ENCODE measurements around the gene RBM33.
A peak's percentile ranks its signal among the peaks of the same experiment; 100 is the strongest.

The RBM33 gene

GRCh38 chr7:155785536-155785935 lies 141.1 kb downstream of the RBM33 start:
- Histone ChIP-seq H3K36me3 (ENCODE audit: control insufficient read depth in 1 of 2, insufficient read depth in 2 of 2, low read depth in 1 of 2, low read length in 2 of 2) (peaks cover 30 to 39% of the 10 kb centered on the region in 2 experiments), H3K23ac (ENCODE audit: low read length in 2 of 2) (no peak overlapping the region), H3K4me2 (ENCODE audit: low read length, poor library complexity, severe bottlenecking) (no peak overlapping the region), H3K9ac (ENCODE audit: low read length) (no peak overlapping the region), H2BK5ac (ENCODE audit: low read depth, low read length, poor library complexity, severe bottlenecking) (no peak overlapping the region), H2AK5ac (ENCODE audit: low read length, severe bottlenecking) (no peak overlapping the region), H3K18ac (ENCODE audit: low read depth in 1 of 2, low read length in 2 of 2) (no peak overlapping the region), H4K8ac (ENCODE audit: low read length) (no peak overlapping the region), H2AFZ (ENCODE audit: low read depth, low read length) (no peak overlapping the region), H3K27me3 (ENCODE audit: control insufficient read depth in 1 of 2, insufficient read depth in 1 of 2, low read length in 2 of 2) (no peaks in the 10 kb centered on the region), H3K9me3 (ENCODE audit: control insufficient read depth, low read length) (no peaks in the 10 kb centered on the region), H2BK15ac (ENCODE audit: low read depth, poor library complexity, severe bottlenecking) (no peak overlapping the region), H2BK12ac (ENCODE audit: low read length in 2 of 2) (peak overlapping the region in 1 of 2 experiments; percentile 11), H4K91ac (ENCODE audit: low read length) (no peak overlapping the region), H3K4me3 (ENCODE audit: insufficient read depth in 1 of 2, low read depth in 1 of 2, low read length in 2 of 2) (no peak overlapping the region), H3K79me1 (replicated peaks; ENCODE audit: low read length, poor library complexity, severe bottlenecking) (peaks cover 15% of the 10 kb centered on the region), H3K4me1 (ENCODE audit: control insufficient read depth, insufficient read depth, low read depth, low read length) (peaks cover 23% of the 10 kb centered on the region), H3K27ac (ENCODE audit: low read length, poor library complexity, severe bottlenecking) (no peak overlapping the region), H3K14ac (ENCODE audit: low read length in 2 of 2) (no peak overlapping the region), H3K4ac (ENCODE audit: low read depth in 1 of 2, low read length in 2 of 2) (no peak overlapping the region), H2BK120ac (ENCODE audit: low read depth, low read length) (no peak overlapping the region)
- 55% methylated on average over 10 of the region's 10 CpGs for WGBS
- DNase-seq: peak; percentile 87

- Histone ChIP-seq H3K23ac (ENCODE audit: low read length in 2 of 2) (no peak overlapping the region), H4K8ac (ENCODE audit: low read length) (no peak overlapping the region), H3K4me1 (ENCODE audit: control insufficient read depth, insufficient read depth, low read depth, low read length) (peaks cover 20% of the 10 kb centered on the region), H3K79me1 (replicated peaks; ENCODE audit: low read length, poor library complexity, severe bottlenecking) (peaks cover 9% of the 10 kb centered on the region), H3K4me2 (ENCODE audit: low read length, poor library complexity, severe bottlenecking) (no peak overlapping the region), H2AK5ac (ENCODE audit: low read length, severe bottlenecking) (no peak overlapping the region), H3K18ac (ENCODE audit: low read depth in 1 of 2, low read length in 2 of 2) (no peak overlapping the region), H3K9me3 (ENCODE audit: control insufficient read depth, low read length) (no peaks in the 10 kb centered on the region), H3K9ac (ENCODE audit: low read length) (peak overlapping the region; percentile 82), H2BK5ac (ENCODE audit: low read depth, low read length, poor library complexity, severe bottlenecking) (no peak overlapping the region), H3K14ac (ENCODE audit: low read length in 2 of 2) (no peak overlapping the region), H2BK12ac (ENCODE audit: low read length in 2 of 2) (no peak overlapping the region), H3K4ac (ENCODE audit: low read depth in 1 of 2, low read length in 2 of 2) (no peak overlapping the region), H3K27ac (ENCODE audit: low read length, poor library complexity, severe bottlenecking) (no peak overlapping the region), H3K36me3 (ENCODE audit: control insufficient read depth in 1 of 2, insufficient read depth in 2 of 2, low read depth in 1 of 2, low read length in 2 of 2) (peaks cover 21 to 30% of the 10 kb centered on the region in 2 experiments), H3K4me3 (ENCODE audit: insufficient read depth in 1 of 2, low read depth in 1 of 2, low read length in 2 of 2) (no peak overlapping the region), H2BK120ac (ENCODE audit: low read depth, low read length) (no peak overlapping the region), H2AFZ (ENCODE audit: low read depth, low read length) (no peak overlapping the region), H2BK15ac (ENCODE audit: low read depth, poor library complexity, severe bottlenecking) (no peak overlapping the region), H4K91ac (ENCODE audit: low read length) (no peak overlapping the region), H3K27me3 (ENCODE audit: control insufficient read depth in 1 of 2, insufficient read depth in 1 of 2, low read length in 2 of 2) (no peaks in the 10 kb centered on the region)
- DNase-seq: no peak
- WGBS: 84% methylated on average over 5 of the region's 10 CpGs
These were observed 142.0 kb downstream of the RBM33 start for GRCh38 chr7:155786491-155786890.

GRCh38 chr7:155787171-155787851 lies 142.8 kb downstream of the RBM33 start:
- H3K4ac ChIP-seq (ENCODE audit: low read depth in 1 of 2, low read length in 2 of 2): peak overlapping the region in 1 of 2 experiments; percentile 17
- peaks cover 20% of the 10 kb centered on the region for H3K4me1 ChIP-seq (ENCODE audit: control insufficient read depth, insufficient read depth, low read depth, low read length)
- H3K27me3 ChIP-seq (ENCODE audit: control insufficient read depth in 1 of 2, insufficient read depth in 1 of 2, low read length in 2 of 2): no peaks in the 10 kb centered on the region
- 6% methylated on average over 46 of the region's 68 CpGs for WGBS
- peak overlapping the region; percentile 76 for H4K8ac ChIP-seq (ENCODE audit: low read length)
- peak overlapping the region; percentile 36 for H2AFZ ChIP-seq (ENCODE audit: low read depth, low read length)
- H3K79me1 ChIP-seq (replicated peaks; ENCODE audit: low read length, poor library complexity, severe bottlenecking): peaks cover 5% of the 10 kb centered on the region
- no peaks in the 10 kb centered on the region for H3K9me3 ChIP-seq (ENCODE audit: control insufficient read depth, low read length)
- H3K4me2 ChIP-seq (ENCODE audit: low read length, poor library complexity, severe bottlenecking): peak overlapping the region; percentile 96
- H3K4me3 ChIP-seq (ENCODE audit: insufficient read depth in 1 of 2, low read depth in 1 of 2, low read length in 2 of 2): peak overlapping the region; percentile 65 to 79
- H2BK120ac ChIP-seq (ENCODE audit: low read depth, low read length): no peak overlapping the region
- H2BK15ac ChIP-seq (ENCODE audit: low read depth, poor library complexity, severe bottlenecking): no peak overlapping the region
- peak overlapping the region; percentile 49 to 79 for H3K18ac ChIP-seq (ENCODE audit: low read depth in 1 of 2, low read length in 2 of 2)
- H3K9ac ChIP-seq (ENCODE audit: low read length): peak overlapping the region; percentile 82
- H2BK12ac ChIP-seq (ENCODE audit: low read length in 2 of 2): peak overlapping the region in 1 of 2 experiments; percentile 21
- H2BK5ac ChIP-seq (ENCODE audit: low read depth, low read length, poor library complexity, severe bottlenecking): no peak overlapping the region
- H3K36me3 ChIP-seq (ENCODE audit: control insufficient read depth in 1 of 2, insufficient read depth in 2 of 2, low read depth in 1 of 2, low read length in 2 of 2): peaks cover 14 to 23% of the 10 kb centered on the region in 2 experiments
- peak; percentile 44 for DNase-seq
- no peak overlapping the region for H2AK5ac ChIP-seq (ENCODE audit: low read length, severe bottlenecking)
- no peak overlapping the region for H3K23ac ChIP-seq (ENCODE audit: low read length in 2 of 2)
- peak overlapping the region in 1 of 2 experiments; percentile 35 for H3K14ac ChIP-seq (ENCODE audit: low read length in 2 of 2)
- no peak overlapping the region for H4K91ac ChIP-seq (ENCODE audit: low read length)
- no peak overlapping the region for H3K27ac ChIP-seq (ENCODE audit: low read length, poor library complexity, severe bottlenecking)

DNA sequence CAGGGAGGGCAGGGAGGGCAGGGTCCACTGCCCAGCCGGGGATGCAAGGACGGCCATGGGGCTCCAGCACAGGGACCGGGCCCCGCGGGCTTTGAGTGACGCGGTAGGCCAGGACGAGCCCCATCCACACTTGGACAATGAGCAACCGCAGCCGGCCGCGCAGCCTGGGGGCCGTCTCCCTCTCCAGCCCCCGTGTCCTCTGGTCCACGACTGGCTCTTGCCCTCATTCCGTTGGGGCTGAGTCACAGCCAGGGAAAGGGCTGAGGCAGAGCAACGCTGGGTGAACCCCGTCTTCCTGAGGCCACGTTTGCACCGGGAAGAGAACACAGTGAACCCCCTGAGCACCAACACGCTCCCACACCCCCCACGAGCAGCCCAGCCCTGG lies 144.1 kb downstream of the RBM33 start:
- Histone ChIP-seq H3K4me2 (ENCODE audit: low read length, poor library complexity, severe bottlenecking) (no peak overlapping the region), H2BK120ac (ENCODE audit: low read depth, low read length) (no peak overlapping the region), H2BK12ac (ENCODE audit: low read length in 2 of 2) (no peak overlapping the region), H3K23ac (ENCODE audit: low read length in 2 of 2) (no peak overlapping the region), H4K8ac (ENCODE audit: low read length) (no peak overlapping the region), H3K9me3 (ENCODE audit: control insufficient read depth, low read length) (no peaks in the 10 kb centered on the region), H2AK5ac (ENCODE audit: low read length, severe bottlenecking) (no peak overlapping the region), H3K9ac (ENCODE audit: low read length) (no peak overlapping the region), H3K4me3 (ENCODE audit: insufficient read depth in 1 of 2, low read depth in 1 of 2, low read length in 2 of 2) (no peak overlapping the region), H2BK5ac (ENCODE audit: low read depth, low read length, poor library complexity, severe bottlenecking) (no peak overlapping the region), H2AFZ (ENCODE audit: low read depth, low read length) (no peak overlapping the region), H3K4ac (ENCODE audit: low read depth in 1 of 2, low read length in 2 of 2) (no peak overlapping the region), H3K79me1 (replicated peaks; ENCODE audit: low read length, poor library complexity, severe bottlenecking) (no peaks in the 10 kb centered on the region), H3K27ac (ENCODE audit: low read length, poor library complexity, severe bottlenecking) (no peak overlapping the region), H3K18ac (ENCODE audit: low read depth in 1 of 2, low read length in 2 of 2) (no peak overlapping the region), H3K36me3 (ENCODE audit: control insufficient read depth in 1 of 2, insufficient read depth in 2 of 2, low read depth in 1 of 2, low read length in 2 of 2) (peaks cover 5 to 14% of the 10 kb centered on the region in 2 experiments), H3K27me3 (ENCODE audit: control insufficient read depth in 1 of 2, insufficient read depth in 1 of 2, low read length in 2 of 2) (no peaks in the 10 kb centered on the region), H4K91ac (ENCODE audit: low read length) (no peak overlapping the region), H3K14ac (ENCODE audit: low read length in 2 of 2) (no peak overlapping the region), H2BK15ac (ENCODE audit: low read depth, poor library complexity, severe bottlenecking) (peak overlapping the region; percentile 33), H3K4me1 (ENCODE audit: control insufficient read depth, insufficient read depth, low read depth, low read length) (peaks cover 20% of the 10 kb centered on the region)
- 88% methylated on average over 22 of the region's 22 CpGs for WGBS
- no peak for DNase-seq
